ENCODE data around the gene CGNL1.

The CGNL1 gene

DNA sequence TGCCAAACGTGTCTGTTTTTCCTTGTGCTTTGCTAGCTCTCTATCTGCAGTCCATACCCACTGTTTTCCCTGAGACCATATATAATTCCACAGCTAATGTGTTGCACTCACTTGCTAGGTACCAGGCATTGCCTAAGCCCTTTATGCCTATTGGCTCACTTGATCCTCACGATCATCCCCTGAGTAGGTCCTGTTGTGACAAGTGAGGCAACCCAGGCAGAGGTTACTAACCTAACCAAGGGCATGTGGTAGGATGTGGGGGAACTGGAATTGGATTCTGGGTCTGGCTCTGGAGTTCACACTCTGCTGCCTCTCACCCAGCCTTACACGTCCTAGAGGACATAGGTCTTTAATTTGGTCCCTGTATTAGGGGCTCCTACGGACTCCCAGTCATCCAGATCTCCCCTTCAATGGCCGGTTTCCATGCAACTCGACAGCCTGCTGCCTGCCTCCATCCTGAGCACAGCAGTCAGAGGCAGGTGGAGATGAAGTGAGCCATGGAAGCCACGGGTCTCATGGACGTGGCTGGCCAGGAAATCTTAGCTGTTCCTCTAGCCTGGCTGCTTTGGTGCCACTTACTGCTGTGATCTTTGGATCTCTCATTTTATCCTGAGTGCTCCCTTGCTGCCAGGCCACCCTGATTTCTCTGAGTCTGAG is 176.5 kb downstream of the CGNL1 start:
- H3K4me3 ChIP-seq (ENCODE audit: low read depth in 1 of 2, low read length in 2 of 2): no peak overlapping the region
- ATAC-seq (ENCODE audit: insufficient read depth, low read depth) (no peak), DNase-seq (no peak)
- H3K27me3 ChIP-seq (ENCODE audit: insufficient read depth, low read length, poor library complexity): peaks cover 11% of the 10 kb centered on the region
- no peaks in the 10 kb centered on the region for H3K79me2 ChIP-seq (ENCODE audit: insufficient read depth, low read length)
- H2AFZ ChIP-seq (ENCODE audit: low read depth, low read length): no peak overlapping the region
- H4K20me1 ChIP-seq (ENCODE audit: insufficient read depth, low read length): no peaks in the 10 kb centered on the region
- no peaks in the 10 kb centered on the region for H3K9me3 ChIP-seq (ENCODE audit: insufficient read depth, low read length, severe bottlenecking)
- H3K9ac ChIP-seq (ENCODE audit: low read depth, low read length): no peak overlapping the region
- no peaks in the 10 kb centered on the region for H3K4me1 ChIP-seq (ENCODE audit: insufficient read depth, low read length)
- H3K27ac ChIP-seq (ENCODE audit: low read length): no peak overlapping the region
- TF ChIP-seq, protein P1, sequence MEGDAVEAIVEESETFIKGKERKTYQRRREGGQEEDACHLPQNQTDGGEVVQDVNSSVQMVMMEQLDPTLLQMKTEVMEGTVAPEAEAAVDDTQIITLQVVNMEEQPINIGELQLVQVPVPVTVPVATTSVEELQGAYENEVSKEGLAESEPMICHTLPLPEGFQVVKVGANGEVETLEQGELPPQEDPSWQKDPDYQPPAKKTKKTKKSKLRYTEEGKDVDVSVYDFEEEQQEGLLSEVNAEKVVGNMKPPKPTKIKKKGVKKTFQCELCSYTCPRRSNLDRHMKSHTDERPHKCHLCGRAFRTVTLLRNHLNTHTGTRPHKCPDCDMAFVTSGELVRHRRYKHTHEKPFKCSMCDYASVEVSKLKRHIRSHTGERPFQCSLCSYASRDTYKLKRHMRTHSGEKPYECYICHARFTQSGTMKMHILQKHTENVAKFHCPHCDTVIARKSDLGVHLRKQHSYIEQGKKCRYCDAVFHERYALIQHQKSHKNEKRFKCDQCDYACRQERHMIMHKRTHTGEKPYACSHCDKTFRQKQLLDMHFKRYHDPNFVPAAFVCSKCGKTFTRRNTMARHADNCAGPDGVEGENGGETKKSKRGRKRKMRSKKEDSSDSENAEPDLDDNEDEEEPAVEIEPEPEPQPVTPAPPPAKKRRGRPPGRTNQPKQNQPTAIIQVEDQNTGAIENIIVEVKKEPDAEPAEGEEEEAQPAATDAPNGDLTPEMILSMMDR (IDR thresholded peaks at IDR 0.05; ENCODE audit: borderline replicate concordance, extremely low read depth, low read length, poor library complexity, severe bottlenecking): no peak
- no peak for TF ChIP-seq EZH2 (IDR thresholded peaks at IDR 0.05; ENCODE audit: borderline replicate concordance, low read depth, low read length, severe bottlenecking)
- no peaks in the 10 kb centered on the region for H3K36me3 ChIP-seq (ENCODE audit: insufficient read depth, low read length)
- no peak overlapping the region for H3K4me2 ChIP-seq (ENCODE audit: insufficient read depth, low read length)

DNA sequence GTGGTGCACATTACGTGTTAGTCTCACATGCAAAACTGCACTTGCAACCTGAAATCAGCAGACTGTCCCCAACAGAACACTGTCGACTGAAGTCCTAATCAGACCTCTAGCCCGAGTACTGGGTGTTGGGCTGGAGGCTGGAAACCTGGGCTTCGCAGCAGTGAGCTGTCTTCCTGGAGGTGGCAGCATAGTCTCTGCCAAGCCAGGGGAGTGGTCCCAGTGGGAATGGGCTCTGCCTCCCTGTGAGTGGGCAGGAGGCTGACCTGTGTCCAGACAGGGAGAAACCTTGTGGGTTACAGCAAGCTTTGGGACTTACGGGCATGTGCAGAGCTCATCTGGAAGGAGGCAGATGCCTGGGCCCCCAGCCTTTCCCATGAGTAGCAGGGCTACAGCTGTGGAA is 177.2 kb downstream of the CGNL1 start:
- H3K27me3 ChIP-seq (ENCODE audit: insufficient read depth, low read length, poor library complexity): peaks cover 14% of the 10 kb centered on the region
- no peaks in the 10 kb centered on the region for H3K4me1 ChIP-seq (ENCODE audit: insufficient read depth, low read length)
- ATAC-seq (ENCODE audit: insufficient read depth, low read depth) (no peak), DNase-seq (no peak)
- H3K4me2 ChIP-seq (ENCODE audit: insufficient read depth, low read length): no peak overlapping the region
- no peak overlapping the region for H3K4me3 ChIP-seq (ENCODE audit: low read depth in 1 of 2, low read length in 2 of 2)
- no peaks in the 10 kb centered on the region for H3K79me2 ChIP-seq (ENCODE audit: insufficient read depth, low read length)
- H3K9ac ChIP-seq (ENCODE audit: low read depth, low read length): no peak overlapping the region
- H3K9me3 ChIP-seq (ENCODE audit: insufficient read depth, low read length, severe bottlenecking): no peaks in the 10 kb centered on the region
- TF ChIP-seq, protein P1 (IDR thresholded peaks at IDR 0.05; ENCODE audit: borderline replicate concordance, extremely low read depth, low read length, poor library complexity, severe bottlenecking): no peak
- no peak for TF ChIP-seq EZH2 (IDR thresholded peaks at IDR 0.05; ENCODE audit: borderline replicate concordance, low read depth, low read length, severe bottlenecking)
- H3K27ac ChIP-seq (ENCODE audit: low read length): no peak overlapping the region
- no peak overlapping the region for H2AFZ ChIP-seq (ENCODE audit: low read depth, low read length)
- H4K20me1 ChIP-seq (ENCODE audit: insufficient read depth, low read length): no peaks in the 10 kb centered on the region
- H3K36me3 ChIP-seq (ENCODE audit: insufficient read depth, low read length): no peaks in the 10 kb centered on the region

DNA sequence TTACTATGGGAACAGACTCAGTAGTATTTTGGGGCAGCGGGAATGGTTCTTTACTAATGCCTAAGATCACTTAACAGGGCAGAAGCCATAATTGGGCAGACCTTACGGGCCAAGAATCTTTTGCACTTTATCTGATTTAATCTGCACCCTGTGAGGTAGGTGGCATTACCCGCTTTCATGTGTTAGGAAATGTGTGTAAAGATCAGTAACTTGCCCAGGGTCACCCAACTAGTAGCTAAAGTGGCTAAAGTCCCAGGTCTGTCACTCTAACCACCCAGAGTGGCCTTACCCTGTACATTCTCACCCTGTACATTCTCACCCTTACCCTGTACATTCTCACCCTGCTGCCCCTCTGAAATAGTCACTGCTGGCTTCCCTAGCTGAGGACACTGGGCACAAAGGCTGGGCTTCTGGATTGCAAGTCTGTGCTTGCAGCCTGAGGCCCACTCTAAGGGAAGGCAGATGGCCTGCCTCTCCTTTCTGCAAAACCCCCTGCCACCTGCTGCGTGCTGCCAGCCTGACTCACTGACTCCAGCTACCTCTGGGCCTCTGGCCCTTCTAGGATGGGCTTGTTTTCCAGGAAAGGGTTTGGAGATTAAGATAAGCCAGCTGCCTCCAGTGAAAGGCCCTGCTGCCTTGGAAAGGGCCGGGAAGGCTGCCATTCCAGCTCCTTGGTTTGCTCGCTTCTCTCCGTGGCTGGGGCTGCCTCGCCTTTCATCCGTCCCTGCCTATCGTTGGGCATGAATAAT is 177.9 kb downstream of the CGNL1 start:
- Histone ChIP-seq H3K27me3 (ENCODE audit: insufficient read depth, low read length, poor library complexity) (peaks cover 16% of the 10 kb centered on the region), H3K4me3 (ENCODE audit: low read depth in 1 of 2, low read length in 2 of 2) (no peak overlapping the region), H2AFZ (ENCODE audit: low read depth, low read length) (no peak overlapping the region), H4K20me1 (ENCODE audit: insufficient read depth, low read length) (no peaks in the 10 kb centered on the region), H3K27ac (ENCODE audit: low read length) (no peak overlapping the region), H3K9me3 (ENCODE audit: insufficient read depth, low read length, severe bottlenecking) (no peaks in the 10 kb centered on the region), H3K9ac (ENCODE audit: low read depth, low read length) (no peak overlapping the region), H3K36me3 (ENCODE audit: insufficient read depth, low read length) (no peaks in the 10 kb centered on the region), H3K79me2 (ENCODE audit: insufficient read depth, low read length) (no peaks in the 10 kb centered on the region), H3K4me1 (ENCODE audit: insufficient read depth, low read length) (no peaks in the 10 kb centered on the region), H3K4me2 (ENCODE audit: insufficient read depth, low read length) (no peak overlapping the region)
- ATAC-seq (ENCODE audit: insufficient read depth, low read depth) (no peak), DNase-seq (no peak)
- TF ChIP-seq, protein P1 (IDR thresholded peaks at IDR 0.05; ENCODE audit: borderline replicate concordance, extremely low read depth, low read length, poor library complexity, severe bottlenecking): no peak
- no peak for TF ChIP-seq EZH2 (IDR thresholded peaks at IDR 0.05; ENCODE audit: borderline replicate concordance, low read depth, low read length, severe bottlenecking)

Data from DND-41 (cell line).